Panc1 (cell line): Measurements from ENCODE around the gene DEFB119.
"Not testable (repeated sequence)": the region's sequence is repeated elsewhere in the genome, so short reads cannot be mapped to it uniquely, and the experiment has no call there.

ENCODE experiments used
- POLR2AphosphoS5 ChIP-seq: IDR thresholded peaks from 2 replicates; pipeline ENCODE4 v1.6.1; 2012; ENCODE audit warnings: mild to moderate bottlenecking, low read depth, low read length, moderate library complexity
- TCF7L2 ChIP-seq: IDR thresholded peaks from 2 replicates; pipeline ENCODE4 v1.6.1; 2011; ENCODE audit warnings: mild to moderate bottlenecking, low read depth, low read length, inconsistent platforms
- TF ChIP-seq, protein P1 (sequence below): fragments of 450-650 bp; IDR thresholded peaks from 2 replicates; pipeline ENCODE4 v1.5.1; 2017; ENCODE audit warnings: mild to moderate bottlenecking
- TF ChIP-seq, protein P2 (sequence below), 2 experiments: IDR thresholded peaks; 2 replicates each; pipeline ENCODE4 v1.6.1; 2011 to 2012; ENCODE audit warnings: low read depth in 2 of 2, control low read depth in 1 of 2, low read length in 1 of 2, mild to moderate bottlenecking in 1 of 2, moderate library complexity in 1 of 2; ENCODE audit not compliant: insufficient read depth in 1 of 2

DNA sequence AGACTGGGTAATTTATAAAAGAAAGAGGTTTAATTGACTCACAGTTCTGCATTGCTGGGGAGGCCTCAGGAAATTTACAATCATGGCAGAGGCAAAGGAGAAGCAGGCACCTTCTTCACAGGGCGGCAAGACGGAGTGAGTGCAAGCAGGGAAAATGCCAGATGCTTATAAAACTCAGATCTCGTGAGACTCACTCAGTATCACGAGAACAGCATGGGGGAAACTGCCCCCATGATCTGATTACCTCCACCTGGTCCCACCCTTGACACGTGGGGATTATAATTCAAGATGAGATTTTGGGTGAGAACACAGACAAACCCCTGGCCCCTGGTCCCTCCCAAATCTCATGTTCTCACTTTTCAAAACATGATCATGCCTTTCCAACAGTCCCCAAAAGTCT is 26.1 kb downstream of the DEFB119 start:
- TF ChIP-seq, protein P1, sequence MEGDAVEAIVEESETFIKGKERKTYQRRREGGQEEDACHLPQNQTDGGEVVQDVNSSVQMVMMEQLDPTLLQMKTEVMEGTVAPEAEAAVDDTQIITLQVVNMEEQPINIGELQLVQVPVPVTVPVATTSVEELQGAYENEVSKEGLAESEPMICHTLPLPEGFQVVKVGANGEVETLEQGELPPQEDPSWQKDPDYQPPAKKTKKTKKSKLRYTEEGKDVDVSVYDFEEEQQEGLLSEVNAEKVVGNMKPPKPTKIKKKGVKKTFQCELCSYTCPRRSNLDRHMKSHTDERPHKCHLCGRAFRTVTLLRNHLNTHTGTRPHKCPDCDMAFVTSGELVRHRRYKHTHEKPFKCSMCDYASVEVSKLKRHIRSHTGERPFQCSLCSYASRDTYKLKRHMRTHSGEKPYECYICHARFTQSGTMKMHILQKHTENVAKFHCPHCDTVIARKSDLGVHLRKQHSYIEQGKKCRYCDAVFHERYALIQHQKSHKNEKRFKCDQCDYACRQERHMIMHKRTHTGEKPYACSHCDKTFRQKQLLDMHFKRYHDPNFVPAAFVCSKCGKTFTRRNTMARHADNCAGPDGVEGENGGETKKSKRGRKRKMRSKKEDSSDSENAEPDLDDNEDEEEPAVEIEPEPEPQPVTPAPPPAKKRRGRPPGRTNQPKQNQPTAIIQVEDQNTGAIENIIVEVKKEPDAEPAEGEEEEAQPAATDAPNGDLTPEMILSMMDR = not testable (repeated sequence)
- TF ChIP-seq TCF7L2, POLR2AphosphoS5: not testable (repeated sequence)
- TF ChIP-seq, protein P2, sequence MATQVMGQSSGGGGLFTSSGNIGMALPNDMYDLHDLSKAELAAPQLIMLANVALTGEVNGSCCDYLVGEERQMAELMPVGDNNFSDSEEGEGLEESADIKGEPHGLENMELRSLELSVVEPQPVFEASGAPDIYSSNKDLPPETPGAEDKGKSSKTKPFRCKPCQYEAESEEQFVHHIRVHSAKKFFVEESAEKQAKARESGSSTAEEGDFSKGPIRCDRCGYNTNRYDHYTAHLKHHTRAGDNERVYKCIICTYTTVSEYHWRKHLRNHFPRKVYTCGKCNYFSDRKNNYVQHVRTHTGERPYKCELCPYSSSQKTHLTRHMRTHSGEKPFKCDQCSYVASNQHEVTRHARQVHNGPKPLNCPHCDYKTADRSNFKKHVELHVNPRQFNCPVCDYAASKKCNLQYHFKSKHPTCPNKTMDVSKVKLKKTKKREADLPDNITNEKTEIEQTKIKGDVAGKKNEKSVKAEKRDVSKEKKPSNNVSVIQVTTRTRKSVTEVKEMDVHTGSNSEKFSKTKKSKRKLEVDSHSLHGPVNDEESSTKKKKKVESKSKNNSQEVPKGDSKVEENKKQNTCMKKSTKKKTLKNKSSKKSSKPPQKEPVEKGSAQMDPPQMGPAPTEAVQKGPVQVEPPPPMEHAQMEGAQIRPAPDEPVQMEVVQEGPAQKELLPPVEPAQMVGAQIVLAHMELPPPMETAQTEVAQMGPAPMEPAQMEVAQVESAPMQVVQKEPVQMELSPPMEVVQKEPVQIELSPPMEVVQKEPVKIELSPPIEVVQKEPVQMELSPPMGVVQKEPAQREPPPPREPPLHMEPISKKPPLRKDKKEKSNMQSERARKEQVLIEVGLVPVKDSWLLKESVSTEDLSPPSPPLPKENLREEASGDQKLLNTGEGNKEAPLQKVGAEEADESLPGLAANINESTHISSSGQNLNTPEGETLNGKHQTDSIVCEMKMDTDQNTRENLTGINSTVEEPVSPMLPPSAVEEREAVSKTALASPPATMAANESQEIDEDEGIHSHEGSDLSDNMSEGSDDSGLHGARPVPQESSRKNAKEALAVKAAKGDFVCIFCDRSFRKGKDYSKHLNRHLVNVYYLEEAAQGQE (IDR thresholded peaks at IDR 0.05; ENCODE audit: insufficient read depth in 1 of 2, low read depth in 2 of 2, low read length in 1 of 2) = not testable (repeated sequence)
